Muscle layer of colon (tissue), 2 donors: ENCODE results near the gene WIPF2.
"Not testable (repeated sequence)": the region's sequence is repeated elsewhere in the genome, so short reads cannot be mapped to it uniquely, and the experiment has no call there.

Experiments
- H3K27ac ChIP-seq: one replicate; pipeline ENCODE4 v1.7.0; 2013; ENCODE audit warnings: low read depth, mild to moderate bottlenecking, low read length, moderate library complexity
- H3K27me3 ChIP-seq, 2 donors: one replicate each; pipeline ENCODE4 v1.7.0; 2013; ENCODE audit warnings: low read length in 2 of 2, mild to moderate bottlenecking in 2 of 2; ENCODE audit not compliant: insufficient read depth in 2 of 2, control insufficient read depth in 1 of 2
- H3K36me3 ChIP-seq: one replicate; pipeline ENCODE4 v1.7.0; 2013; ENCODE audit warnings: mild to moderate bottlenecking, low read length; ENCODE audit not compliant: insufficient read depth
- H3K4me1 ChIP-seq: one replicate; pipeline ENCODE4 v1.7.0; 2013; ENCODE audit warnings: mild to moderate bottlenecking, low read length; ENCODE audit not compliant: insufficient read depth
- H3K4me3 ChIP-seq, 2 donors: one replicate each; pipeline ENCODE4 v1.7.0; 2013; ENCODE audit warnings: low read length in 2 of 2, low read depth in 1 of 2, mild to moderate bottlenecking in 1 of 2, moderate library complexity in 1 of 2
- H3K9ac ChIP-seq: one replicate; pipeline ENCODE4 v1.7.0; 2013; ENCODE audit warnings: low read length
- H3K9me3 ChIP-seq: one replicate; pipeline ENCODE4 v1.7.0; 2013; ENCODE audit warnings: mild to moderate bottlenecking, low read length
- donor health status: abdominal sarcoma.
- donor health status: Adenocarcinoma of cecum.

Gene WIPF2

DNA sequence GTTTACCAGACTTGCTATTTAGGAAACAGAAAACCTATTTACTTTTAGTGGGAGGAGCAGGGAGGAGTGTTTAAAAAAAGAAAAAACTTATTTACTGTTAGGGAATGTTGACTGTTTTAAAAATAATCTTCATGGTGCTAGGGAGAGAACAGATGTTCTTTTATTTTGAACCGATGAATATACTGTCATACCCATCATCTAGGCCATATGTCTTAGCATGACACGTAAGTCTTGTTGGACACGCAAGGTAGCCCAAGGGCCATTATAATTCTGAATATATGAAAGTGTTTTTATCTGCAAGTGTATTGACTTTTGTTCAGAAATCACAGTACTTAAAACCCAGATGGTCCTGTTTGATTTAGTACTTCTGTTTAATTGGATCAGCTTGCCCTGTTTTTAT is 11.6 kb downstream of the WIPF2 start:
- Histone ChIP-seq H3K4me1 (no peaks in the 10 kb centered on the region), H3K27ac (no peak overlapping the region), H3K9ac (no peak overlapping the region), H3K4me3 (no peak overlapping the region), H3K9me3 (no peaks in the 10 kb centered on the region), H3K36me3 (no peaks in the 10 kb centered on the region), H3K27me3 (no peaks in the 10 kb centered on the region)

DNA sequence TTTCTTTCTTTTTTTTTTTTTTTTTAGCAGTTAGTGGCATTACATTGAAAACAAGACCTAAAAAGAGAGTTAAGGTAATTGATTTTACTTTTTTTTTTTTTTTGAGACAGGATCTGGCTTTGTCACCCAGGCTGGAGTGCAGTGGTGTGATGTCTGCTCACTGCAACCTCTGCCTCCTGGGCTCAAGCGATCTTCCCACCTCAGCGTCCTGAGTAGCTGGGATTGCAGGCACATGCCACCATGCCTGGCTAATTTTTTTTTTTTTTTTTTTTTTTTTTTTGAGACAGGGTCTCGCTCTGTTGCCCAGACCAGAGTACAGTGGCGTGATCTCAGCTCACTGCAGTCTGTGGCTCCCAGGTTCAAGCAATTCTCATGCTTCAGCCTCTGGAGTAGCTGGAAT is 12.8 kb downstream of the WIPF2 start:
- H3K9ac ChIP-seq, H3K4me1 ChIP-seq, H3K4me3 ChIP-seq, H3K36me3 ChIP-seq, H3K9me3 ChIP-seq, H3K27me3 ChIP-seq, H3K27ac ChIP-seq: not testable (repeated sequence)

DNA sequence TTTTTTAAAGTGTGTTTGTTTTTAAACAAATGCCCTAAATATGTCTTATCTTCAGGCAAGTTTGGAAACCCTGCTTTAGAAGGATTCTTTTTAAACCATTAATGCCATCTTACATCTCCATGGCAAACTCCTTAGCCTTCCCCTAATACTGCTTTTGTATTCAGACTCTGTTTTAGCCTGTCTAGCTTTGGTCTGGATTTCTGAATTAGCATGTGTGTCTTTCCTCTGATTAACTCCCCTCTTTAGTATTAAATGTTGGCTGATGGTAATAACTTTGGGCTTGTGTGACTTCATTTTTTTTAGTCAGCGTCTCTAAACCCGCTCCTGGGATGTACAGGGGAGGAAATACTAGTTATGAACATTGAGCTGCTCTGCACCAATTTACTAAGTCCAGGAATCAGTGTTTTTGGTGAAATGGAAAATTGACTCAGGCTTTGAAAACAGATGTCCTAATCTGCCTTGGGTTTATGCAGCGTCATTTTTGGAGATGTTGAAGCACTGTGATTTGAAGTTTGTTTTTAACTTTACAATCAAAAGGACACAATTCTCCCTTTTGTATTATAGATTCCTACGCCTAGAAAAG is 22.2 kb downstream of the WIPF2 start:
- no peaks in the 10 kb centered on the region for H3K36me3 ChIP-seq
- H3K4me1 ChIP-seq, result peaks cover 12% of the 10 kb centered on the region
- H3K9ac ChIP-seq, result no peak overlapping the region
- H3K9me3 ChIP-seq, result no peaks in the 10 kb centered on the region
- H3K27me3 ChIP-seq, result no peaks in the 10 kb centered on the region
- no peak overlapping the region for H3K4me3 ChIP-seq
- H3K27ac ChIP-seq, result no peak overlapping the region

DNA sequence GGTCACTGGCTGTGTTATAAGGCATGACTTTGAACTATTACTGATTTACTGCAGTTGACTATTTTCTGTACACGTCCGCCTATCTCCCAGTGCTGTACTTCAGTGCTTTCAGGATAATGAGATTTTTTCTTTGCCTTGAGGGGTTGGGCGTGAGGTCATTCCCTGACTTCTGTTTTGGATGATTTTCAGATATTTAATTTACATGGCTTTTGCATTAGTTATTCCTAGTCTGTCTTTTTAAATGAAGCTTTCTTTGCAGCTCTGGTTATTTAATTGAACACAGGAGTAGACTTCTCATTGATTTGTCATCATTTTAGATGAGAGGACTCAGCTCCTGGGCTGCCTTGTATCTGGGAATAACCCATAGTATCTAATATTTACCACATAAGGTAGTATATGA is 23.7 kb downstream of the WIPF2 start:
- no peaks in the 10 kb centered on the region for H3K27me3 ChIP-seq
- H3K9ac ChIP-seq, result no peak overlapping the region
- H3K27ac ChIP-seq, result no peak overlapping the region
- no peaks in the 10 kb centered on the region for H3K36me3 ChIP-seq
- peaks cover 12% of the 10 kb centered on the region for H3K4me1 ChIP-seq
- H3K9me3 ChIP-seq, result no peaks in the 10 kb centered on the region
- no peak overlapping the region for H3K4me3 ChIP-seq

DNA sequence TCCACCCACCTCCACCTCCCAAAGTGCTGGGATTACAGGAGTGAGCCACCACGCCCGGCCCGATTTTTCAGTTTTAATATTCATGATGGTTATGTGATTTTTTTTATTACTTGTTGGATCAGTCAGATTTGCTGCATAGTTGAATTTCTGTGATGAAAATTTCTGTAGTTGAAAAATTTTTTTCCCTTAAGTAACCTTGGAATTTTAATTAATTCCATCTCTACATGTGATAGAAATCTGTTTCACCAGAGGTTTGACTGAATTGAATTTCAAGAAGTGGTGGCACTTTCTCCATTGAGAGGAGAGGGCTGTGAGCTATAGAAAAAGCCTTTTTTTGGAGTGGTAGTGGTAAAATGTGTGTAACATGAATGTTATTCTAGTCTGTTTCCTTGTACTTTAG is 24.7 kb downstream of the WIPF2 start:
- no peaks in the 10 kb centered on the region for H3K27me3 ChIP-seq
- H3K4me1 ChIP-seq, result peaks cover 12% of the 10 kb centered on the region
- H3K4me3 ChIP-seq, result no peak overlapping the region
- no peak overlapping the region for H3K9ac ChIP-seq
- H3K9me3 ChIP-seq, result no peaks in the 10 kb centered on the region
- no peaks in the 10 kb centered on the region for H3K36me3 ChIP-seq
- no peak overlapping the region for H3K27ac ChIP-seq

DNA sequence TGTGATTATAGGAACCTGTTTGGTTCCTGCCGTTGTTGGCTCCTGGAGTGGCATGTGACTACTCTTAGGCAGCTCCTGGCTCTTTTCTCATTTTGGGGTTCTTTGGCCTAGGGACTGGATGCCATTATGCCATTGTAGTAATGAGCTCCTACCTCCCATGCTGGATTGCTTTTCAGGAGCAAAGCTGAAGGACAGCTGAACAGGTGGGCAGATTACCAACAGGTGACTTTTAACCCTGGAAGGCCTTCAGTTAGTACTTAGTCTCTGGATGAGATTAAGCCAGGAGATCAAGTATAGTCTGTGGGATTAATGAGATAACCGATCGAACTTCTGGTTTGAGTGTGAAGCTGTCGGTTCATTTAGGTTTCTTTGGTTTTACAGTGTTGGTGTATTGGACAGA is 25.2 kb downstream of the WIPF2 start:
- no peaks in the 10 kb centered on the region for H3K9me3 ChIP-seq
- no peaks in the 10 kb centered on the region for H3K36me3 ChIP-seq

DNA sequence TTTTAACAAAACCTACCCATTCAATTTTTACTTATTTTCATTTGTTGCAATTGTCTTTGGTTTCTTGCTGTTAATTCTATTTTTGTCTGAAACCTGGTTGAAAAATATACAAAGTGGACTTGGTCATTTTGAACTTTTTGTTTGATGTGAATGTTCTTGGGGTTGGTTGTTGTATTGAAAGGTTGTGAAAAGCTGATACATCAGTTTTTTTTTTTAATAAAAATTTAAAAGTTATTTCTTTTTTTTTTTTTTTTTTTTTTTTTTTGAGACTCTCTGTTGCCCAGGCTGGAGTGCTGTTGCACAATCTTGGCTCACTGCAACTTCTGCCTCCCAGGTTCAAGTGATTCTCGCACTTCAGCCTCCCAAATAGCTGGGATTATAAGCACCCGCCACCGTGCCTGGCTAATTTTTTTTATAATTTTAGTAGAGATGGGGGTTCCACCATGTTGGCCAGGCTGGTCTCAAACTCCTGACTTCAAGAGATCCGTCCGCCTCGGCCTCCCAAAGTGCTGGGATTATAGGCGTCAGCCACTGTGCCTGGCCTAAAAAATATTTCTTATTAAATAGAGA is 28.9 kb downstream of the WIPF2 start:
- H3K9me3 ChIP-seq, result no peaks in the 10 kb centered on the region
- no peaks in the 10 kb centered on the region for H3K36me3 ChIP-seq
- no peak overlapping the region for H3K9ac ChIP-seq
- H3K27ac ChIP-seq, result no peak overlapping the region
- peaks cover 24% of the 10 kb centered on the region for H3K4me1 ChIP-seq
- no peak overlapping the region for H3K4me3 ChIP-seq
- H3K27me3 ChIP-seq, result no peaks in the 10 kb centered on the region

More for the DNA sequence above, 25.2 kb downstream of the WIPF2 start:
- Histone ChIP-seq H3K9ac (no peak overlapping the region), H3K27me3 (no peaks in the 10 kb centered on the region), H3K4me1 (peaks cover 12% of the 10 kb centered on the region), H3K4me3 (no peak overlapping the region), H3K27ac (no peak overlapping the region)

DNA sequence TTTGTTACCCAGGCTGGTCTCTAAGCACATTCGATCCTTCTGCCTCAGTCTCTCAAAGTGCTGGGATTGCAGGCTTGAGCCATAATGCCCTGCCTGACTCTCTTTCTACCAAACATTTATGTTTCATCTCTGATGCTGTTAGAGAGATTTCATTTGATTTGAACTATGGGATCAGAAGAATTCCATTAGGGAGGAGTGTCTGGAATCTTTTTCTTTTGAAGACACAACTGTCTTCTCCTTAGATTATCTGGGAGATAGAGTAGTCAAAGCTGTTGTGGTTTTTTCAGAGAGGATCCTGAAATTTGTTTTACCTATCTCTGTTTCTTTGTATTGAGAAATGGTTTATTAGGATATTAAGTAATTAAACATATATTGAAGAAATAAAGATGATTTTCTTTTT is 29.4 kb downstream of the WIPF2 start:
- Histone ChIP-seq H3K36me3 (no peaks in the 10 kb centered on the region), H3K4me1 (peaks cover 24% of the 10 kb centered on the region), H3K4me3 (no peak overlapping the region), H3K27ac (no peak overlapping the region), H3K9me3 (no peaks in the 10 kb centered on the region), H3K9ac (no peak overlapping the region), H3K27me3 (no peaks in the 10 kb centered on the region)

DNA sequence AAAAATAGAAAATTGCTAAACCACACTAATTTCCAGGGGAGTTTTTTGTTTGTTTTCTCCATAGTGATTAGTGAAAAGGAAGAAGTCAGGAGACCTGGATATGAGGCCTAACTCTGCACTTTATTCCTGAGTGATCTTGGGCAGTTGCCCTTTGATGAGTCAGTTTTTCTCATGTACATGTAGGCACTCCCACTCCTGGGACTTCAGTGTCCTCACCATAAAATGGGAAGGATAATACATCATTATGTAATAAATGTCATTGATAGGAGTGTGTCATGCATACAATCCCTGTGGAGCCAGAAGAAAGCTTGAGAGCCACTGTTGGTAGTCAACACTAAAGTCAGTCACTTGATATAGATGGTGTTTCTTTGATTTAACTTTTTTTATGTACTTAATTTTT is 32.5 kb downstream of the WIPF2 start:
- no peak overlapping the region for H3K4me3 ChIP-seq
- H3K4me1 ChIP-seq, result peaks cover 16% of the 10 kb centered on the region
- H3K9ac ChIP-seq, result no peak overlapping the region
- H3K9me3 ChIP-seq, result no peaks in the 10 kb centered on the region
- no peak overlapping the region for H3K27ac ChIP-seq
- no peaks in the 10 kb centered on the region for H3K27me3 ChIP-seq
- no peaks in the 10 kb centered on the region for H3K36me3 ChIP-seq

DNA sequence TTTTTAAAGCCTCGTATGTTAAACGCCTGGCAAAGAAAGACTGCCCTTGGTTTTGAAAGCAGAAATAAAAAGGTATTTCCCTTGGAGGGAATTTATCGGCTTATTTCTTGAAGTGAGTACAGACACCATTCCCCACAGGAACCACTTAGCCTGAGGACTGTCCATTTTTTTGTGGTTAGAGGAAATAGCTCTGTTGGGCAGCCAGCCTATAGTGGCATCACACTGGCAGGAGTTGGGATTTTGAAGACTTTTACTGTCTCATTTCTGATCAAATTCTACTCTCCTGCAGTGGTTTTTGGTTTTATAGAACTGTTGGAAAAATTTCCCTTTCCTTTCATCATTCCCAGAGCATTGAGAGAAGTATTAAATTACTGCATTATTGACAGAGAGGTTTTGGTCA is 34.5 kb downstream of the WIPF2 start:
- H3K4me1 ChIP-seq, result peaks cover 16% of the 10 kb centered on the region
- no peaks in the 10 kb centered on the region for H3K27me3 ChIP-seq
- H3K4me3 ChIP-seq, result no peak overlapping the region
- H3K9ac ChIP-seq, result no peak overlapping the region
- H3K9me3 ChIP-seq, result no peaks in the 10 kb centered on the region
- peaks cover 14% of the 10 kb centered on the region for H3K36me3 ChIP-seq
- no peak overlapping the region for H3K27ac ChIP-seq

DNA sequence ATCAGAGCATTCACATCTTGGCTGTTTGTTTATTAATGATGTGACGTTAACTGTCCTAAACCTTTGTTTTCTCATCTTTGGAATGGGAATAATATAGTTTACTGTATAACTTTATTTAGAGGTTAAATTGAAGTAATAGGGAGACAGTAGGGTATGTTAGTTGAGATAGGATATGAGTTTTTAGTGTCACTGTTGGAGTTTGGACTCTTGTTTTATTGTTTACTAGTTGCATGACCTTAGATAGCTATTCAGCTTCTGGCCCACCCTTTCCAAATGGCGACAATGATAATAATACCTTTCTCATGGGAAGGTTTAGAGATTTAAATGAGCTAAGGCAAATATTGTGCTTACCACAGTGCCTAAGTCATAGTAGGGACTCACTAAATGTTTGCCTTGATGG is 40.4 kb downstream of the WIPF2 start:
- no peaks in the 10 kb centered on the region for H3K4me1 ChIP-seq
- H3K36me3 ChIP-seq, result peaks cover 46% of the 10 kb centered on the region
- no peak overlapping the region for H3K27ac ChIP-seq
- no peak overlapping the region for H3K4me3 ChIP-seq
- H3K9me3 ChIP-seq, result no peaks in the 10 kb centered on the region
- no peaks in the 10 kb centered on the region for H3K27me3 ChIP-seq
- H3K9ac ChIP-seq, result no peak overlapping the region

DNA sequence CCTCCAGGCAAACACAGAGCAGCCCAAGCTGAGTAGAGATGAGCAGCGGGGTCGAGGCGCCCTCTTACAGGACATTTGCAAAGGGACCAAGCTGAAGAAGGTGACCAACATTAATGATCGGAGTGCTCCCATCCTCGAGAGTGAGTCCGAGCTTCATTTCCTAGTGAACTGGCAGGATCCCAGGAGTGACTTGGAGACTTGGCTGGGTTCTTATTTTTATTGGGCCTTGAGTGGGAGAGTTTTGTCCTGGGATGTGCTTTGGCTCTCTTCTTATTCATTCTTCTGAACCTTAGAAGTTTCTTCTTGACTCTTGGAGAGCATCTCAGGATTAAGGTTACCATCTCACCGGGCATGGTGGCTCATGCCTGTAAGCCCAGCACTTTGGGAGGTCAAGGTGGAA is 41.4 kb downstream of the WIPF2 start:
- no peak overlapping the region for H3K4me3 ChIP-seq
- no peak overlapping the region for H3K27ac ChIP-seq
- H3K9me3 ChIP-seq, result no peaks in the 10 kb centered on the region
- no peaks in the 10 kb centered on the region for H3K4me1 ChIP-seq
- H3K36me3 ChIP-seq, result peaks cover 57% of the 10 kb centered on the region
- no peak overlapping the region for H3K9ac ChIP-seq
- H3K27me3 ChIP-seq, result no peaks in the 10 kb centered on the region
